ENCODE data around the gene HSPH1. TPM values are rescaled to one million over a fixed set of nuclear protein-coding genes. Genes with fewer than 3 reads are reported as not detected.
"Not testable (repeated sequence)": the region's sequence is repeated elsewhere in the genome, so short reads cannot be mapped to it uniquely, and the experiment has no call there.

Gene HSPH1
- total and polyA plus RNA-seq, 2 donors (not counting 3 experiments of a cell fraction or from before 2014, with no cell fraction given): 15.8 to 124 TPM

DNA sequence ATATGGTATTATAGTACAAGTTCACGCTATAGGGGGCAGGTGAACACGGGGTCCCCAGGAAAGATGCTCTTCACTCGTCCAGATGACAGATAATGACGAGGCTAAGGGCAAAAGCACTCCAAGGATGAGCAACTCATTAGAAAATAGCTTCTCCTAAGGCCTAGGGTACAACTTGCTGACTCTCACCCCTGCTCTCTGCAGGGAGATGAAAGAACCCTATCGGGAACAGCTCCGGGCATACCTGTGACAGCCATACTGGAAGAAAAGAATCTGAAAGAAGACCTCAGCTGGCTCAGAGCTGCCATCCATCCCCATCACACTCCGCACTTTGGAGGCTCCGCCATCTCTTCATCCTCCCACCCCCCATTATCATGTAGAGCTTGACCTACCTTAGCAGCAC, 17.5 kb upstream of the HSPH1 start:
- DNase-seq (ENCODE audit: low read depth, low spot score): no peak
- Histone ChIP-seq H3K4me3 (replicated peaks in 1 of 3; ENCODE audit: insufficient read depth in 1 of 3, low read depth in 1 of 3, low read length in 3 of 3) (no peak overlapping the region), H2AFZ (ENCODE audit: low read depth, low read length) (no peak overlapping the region), H4K20me1 (replicated peaks; ENCODE audit: control insufficient read depth, extremely low read depth, insufficient read depth, low read length) (no peaks in the 10 kb centered on the region), H3K27ac (ENCODE audit: insufficient read depth, low read depth, low read length) (no peak overlapping the region), H3K4me2 (ENCODE audit: insufficient read depth, low read length) (no peak overlapping the region), H3K9me1 (replicated peaks; ENCODE audit: control insufficient read depth, extremely low read depth, insufficient read depth, low read length) (no peaks in the 10 kb centered on the region), H3K36me3 (ENCODE audit: control insufficient read depth in 2 of 2, extremely low read depth in 1 of 2, insufficient read depth in 2 of 2, low read length in 2 of 2) (no peaks in the 10 kb centered on the region), H3K4me1 (ENCODE audit: control insufficient read depth, extremely low read depth, insufficient read depth, low read length) (no peaks in the 10 kb centered on the region), H3K9me3 (replicated peaks; ENCODE audit: control insufficient read depth, insufficient read depth, low read length) (no peaks in the 10 kb centered on the region), H3K27me3 (ENCODE audit: control insufficient read depth in 2 of 2, insufficient read depth in 2 of 2, low read length in 2 of 2) (no peaks in the 10 kb centered on the region), H3K9ac (replicated peaks; ENCODE audit: extremely low read depth, insufficient read depth, low read length) (no peak overlapping the region), H3K79me2 (ENCODE audit: control insufficient read depth, insufficient read depth, low read length) (no peaks in the 10 kb centered on the region)
- BruUV-seq (replicated peaks): no TSS peak
- intact Hi-C loops (cut with micrococcal nuclease) (no loop called here), dilution Hi-C loops (cut with MboI; ENCODE audit: extremely low pct_ligation_motif_present, low sequenced_read_pairs) (no loop called here)
- FAIRE-seq: no peak
- CTCF ChIA-PET: interaction anchor here (0.7 to 1.3 kb wide), 2 partner anchors 10 to 66 kb away, joined by 3 to 4 read pairs; no protein-coding TSS in a partner anchor
- POLR2A ChIA-PET: no interaction called here
- TF ChIP-seq EZH2 (IDR thresholded peaks at IDR 0.05; ENCODE audit: borderline replicate concordance, low read depth, low read length, severe bottlenecking) (no peak), GATA2 (IDR thresholded peaks at IDR 0.05; ENCODE audit: insufficient read depth, insufficient read length, low read depth, low read length) (no peak), FOS (IDR thresholded peaks at IDR 0.05; ENCODE audit: borderline replicate concordance, insufficient read depth, low read length) (no peak), JUN (IDR thresholded peaks at IDR 0.05; ENCODE audit: borderline replicate concordance, insufficient read depth, insufficient read length, low read depth) (no peak), MAX (IDR thresholded peaks at IDR 0.05; ENCODE audit: insufficient read depth, insufficient read length) (no peak), POLR2A (IDR thresholded peaks at IDR 0.05; ENCODE audit: low read depth, low read length) (no peak), POLR2AphosphoS5 (IDR thresholded peaks at IDR 0.05; ENCODE audit: insufficient read depth, low read depth, low read length) (no peak), MYC (IDR thresholded peaks at IDR 0.05; ENCODE audit: low read depth, low read length) (no peak)
- TF ChIP-seq, protein P1, sequence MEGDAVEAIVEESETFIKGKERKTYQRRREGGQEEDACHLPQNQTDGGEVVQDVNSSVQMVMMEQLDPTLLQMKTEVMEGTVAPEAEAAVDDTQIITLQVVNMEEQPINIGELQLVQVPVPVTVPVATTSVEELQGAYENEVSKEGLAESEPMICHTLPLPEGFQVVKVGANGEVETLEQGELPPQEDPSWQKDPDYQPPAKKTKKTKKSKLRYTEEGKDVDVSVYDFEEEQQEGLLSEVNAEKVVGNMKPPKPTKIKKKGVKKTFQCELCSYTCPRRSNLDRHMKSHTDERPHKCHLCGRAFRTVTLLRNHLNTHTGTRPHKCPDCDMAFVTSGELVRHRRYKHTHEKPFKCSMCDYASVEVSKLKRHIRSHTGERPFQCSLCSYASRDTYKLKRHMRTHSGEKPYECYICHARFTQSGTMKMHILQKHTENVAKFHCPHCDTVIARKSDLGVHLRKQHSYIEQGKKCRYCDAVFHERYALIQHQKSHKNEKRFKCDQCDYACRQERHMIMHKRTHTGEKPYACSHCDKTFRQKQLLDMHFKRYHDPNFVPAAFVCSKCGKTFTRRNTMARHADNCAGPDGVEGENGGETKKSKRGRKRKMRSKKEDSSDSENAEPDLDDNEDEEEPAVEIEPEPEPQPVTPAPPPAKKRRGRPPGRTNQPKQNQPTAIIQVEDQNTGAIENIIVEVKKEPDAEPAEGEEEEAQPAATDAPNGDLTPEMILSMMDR (IDR thresholded peaks at IDR 0.05; ENCODE audit: extremely low read depth in 1 of 2, insufficient read depth in 1 of 2, low read depth in 1 of 2, low read length in 2 of 2): no peak

DNA sequence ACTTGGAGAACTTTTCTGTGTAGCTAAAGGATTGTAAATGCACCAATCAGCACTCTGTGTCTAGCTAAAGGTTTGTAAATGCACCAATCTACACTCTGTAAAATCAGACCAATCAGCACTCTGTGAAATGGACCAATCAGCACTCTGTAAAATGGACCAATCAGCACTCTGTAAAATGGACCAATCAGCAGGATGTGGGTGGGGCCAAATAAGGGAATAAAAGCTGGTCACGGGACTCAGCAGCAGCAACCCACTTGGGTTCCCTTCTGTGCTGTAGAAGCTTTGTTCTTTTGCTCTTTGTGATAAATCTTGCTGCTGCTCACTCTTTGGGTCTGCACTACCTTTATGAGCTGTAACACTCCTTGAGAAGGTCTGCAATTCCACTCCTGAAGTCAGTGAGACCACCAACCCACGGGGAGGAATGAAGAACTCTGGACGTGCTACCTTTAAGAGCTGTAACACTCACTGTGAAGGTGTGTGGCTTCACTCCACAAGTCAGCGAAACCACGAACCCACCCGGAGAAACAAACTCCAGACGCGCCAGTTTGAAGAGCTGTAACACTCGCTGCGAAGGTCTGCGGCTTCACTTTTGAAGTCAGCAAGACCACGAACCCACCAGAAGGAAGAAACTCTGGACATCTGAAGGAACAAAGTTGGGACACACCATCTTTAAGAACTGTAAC, 16.2 kb upstream of the HSPH1 start:
- dilution Hi-C loops (cut with MboI; ENCODE audit: extremely low pct_ligation_motif_present, low sequenced_read_pairs); H4K20me1 ChIP-seq (replicated peaks; ENCODE audit: control insufficient read depth, extremely low read depth, insufficient read depth, low read length); H2AFZ ChIP-seq (ENCODE audit: low read depth, low read length); intact Hi-C loops (cut with micrococcal nuclease); BruUV-seq (replicated peaks); H3K4me3 ChIP-seq (replicated peaks in 1 of 3; ENCODE audit: insufficient read depth in 1 of 3, low read depth in 1 of 3, low read length in 3 of 3); POLR2A ChIA-PET; H3K9me3 ChIP-seq (replicated peaks; ENCODE audit: control insufficient read depth, insufficient read depth, low read length); DNase-seq (ENCODE audit: low read depth, low spot score); H3K27me3 ChIP-seq (ENCODE audit: control insufficient read depth in 2 of 2, insufficient read depth in 2 of 2, low read length in 2 of 2); H3K79me2 ChIP-seq (ENCODE audit: control insufficient read depth, insufficient read depth, low read length); H3K9me1 ChIP-seq (replicated peaks; ENCODE audit: control insufficient read depth, extremely low read depth, insufficient read depth, low read length); H3K36me3 ChIP-seq (ENCODE audit: control insufficient read depth in 2 of 2, extremely low read depth in 1 of 2, insufficient read depth in 2 of 2, low read length in 2 of 2); H3K9ac ChIP-seq (replicated peaks; ENCODE audit: extremely low read depth, insufficient read depth, low read length); H3K4me2 ChIP-seq (ENCODE audit: insufficient read depth, low read length); FAIRE-seq; H3K4me1 ChIP-seq (ENCODE audit: control insufficient read depth, extremely low read depth, insufficient read depth, low read length); H3K27ac ChIP-seq (ENCODE audit: insufficient read depth, low read depth, low read length): not testable (repeated sequence)
- CTCF ChIA-PET: interaction anchor here (1.3 kb wide), 1 partner anchor 11 kb away, joined by 4 read pairs; no protein-coding TSS in a partner anchor

Data from endothelial cell of umbilical vein (primary cell).